ENCODE results near the gene NEMP2.

- TF ChIP-seq, protein P1, sequence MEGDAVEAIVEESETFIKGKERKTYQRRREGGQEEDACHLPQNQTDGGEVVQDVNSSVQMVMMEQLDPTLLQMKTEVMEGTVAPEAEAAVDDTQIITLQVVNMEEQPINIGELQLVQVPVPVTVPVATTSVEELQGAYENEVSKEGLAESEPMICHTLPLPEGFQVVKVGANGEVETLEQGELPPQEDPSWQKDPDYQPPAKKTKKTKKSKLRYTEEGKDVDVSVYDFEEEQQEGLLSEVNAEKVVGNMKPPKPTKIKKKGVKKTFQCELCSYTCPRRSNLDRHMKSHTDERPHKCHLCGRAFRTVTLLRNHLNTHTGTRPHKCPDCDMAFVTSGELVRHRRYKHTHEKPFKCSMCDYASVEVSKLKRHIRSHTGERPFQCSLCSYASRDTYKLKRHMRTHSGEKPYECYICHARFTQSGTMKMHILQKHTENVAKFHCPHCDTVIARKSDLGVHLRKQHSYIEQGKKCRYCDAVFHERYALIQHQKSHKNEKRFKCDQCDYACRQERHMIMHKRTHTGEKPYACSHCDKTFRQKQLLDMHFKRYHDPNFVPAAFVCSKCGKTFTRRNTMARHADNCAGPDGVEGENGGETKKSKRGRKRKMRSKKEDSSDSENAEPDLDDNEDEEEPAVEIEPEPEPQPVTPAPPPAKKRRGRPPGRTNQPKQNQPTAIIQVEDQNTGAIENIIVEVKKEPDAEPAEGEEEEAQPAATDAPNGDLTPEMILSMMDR (IDR thresholded peaks at IDR 0.05; ENCODE audit: poor library complexity, severe bottlenecking): no peak
- TF ChIP-seq TAF1 (IDR thresholded peaks at IDR 0.05; ENCODE audit: low read depth): no peak
- TF ChIP-seq MXI1 (conservative IDR thresholded peaks at IDR 0.05; ENCODE audit: poor library complexity, severe bottlenecking): no peak
- no peak for TF ChIP-seq EP300 (conservative IDR thresholded peaks at IDR 0.05; ENCODE audit: poor library complexity, severe bottlenecking)
- TF ChIP-seq SMC3 (conservative IDR thresholded peaks at IDR 0.05; ENCODE audit: poor library complexity): no peak
- no peak for TF ChIP-seq EZH2 (IDR thresholded peaks at IDR 0.05; ENCODE audit: borderline replicate concordance, insufficient read depth, low read length, poor library complexity, severe bottlenecking)
- no peak for TF ChIP-seq POLR2AphosphoS5 (IDR thresholded peaks at IDR 0.05)
- TF ChIP-seq RAD21 (conservative IDR thresholded peaks at IDR 0.05): no peak
- TF ChIP-seq, protein P2, sequence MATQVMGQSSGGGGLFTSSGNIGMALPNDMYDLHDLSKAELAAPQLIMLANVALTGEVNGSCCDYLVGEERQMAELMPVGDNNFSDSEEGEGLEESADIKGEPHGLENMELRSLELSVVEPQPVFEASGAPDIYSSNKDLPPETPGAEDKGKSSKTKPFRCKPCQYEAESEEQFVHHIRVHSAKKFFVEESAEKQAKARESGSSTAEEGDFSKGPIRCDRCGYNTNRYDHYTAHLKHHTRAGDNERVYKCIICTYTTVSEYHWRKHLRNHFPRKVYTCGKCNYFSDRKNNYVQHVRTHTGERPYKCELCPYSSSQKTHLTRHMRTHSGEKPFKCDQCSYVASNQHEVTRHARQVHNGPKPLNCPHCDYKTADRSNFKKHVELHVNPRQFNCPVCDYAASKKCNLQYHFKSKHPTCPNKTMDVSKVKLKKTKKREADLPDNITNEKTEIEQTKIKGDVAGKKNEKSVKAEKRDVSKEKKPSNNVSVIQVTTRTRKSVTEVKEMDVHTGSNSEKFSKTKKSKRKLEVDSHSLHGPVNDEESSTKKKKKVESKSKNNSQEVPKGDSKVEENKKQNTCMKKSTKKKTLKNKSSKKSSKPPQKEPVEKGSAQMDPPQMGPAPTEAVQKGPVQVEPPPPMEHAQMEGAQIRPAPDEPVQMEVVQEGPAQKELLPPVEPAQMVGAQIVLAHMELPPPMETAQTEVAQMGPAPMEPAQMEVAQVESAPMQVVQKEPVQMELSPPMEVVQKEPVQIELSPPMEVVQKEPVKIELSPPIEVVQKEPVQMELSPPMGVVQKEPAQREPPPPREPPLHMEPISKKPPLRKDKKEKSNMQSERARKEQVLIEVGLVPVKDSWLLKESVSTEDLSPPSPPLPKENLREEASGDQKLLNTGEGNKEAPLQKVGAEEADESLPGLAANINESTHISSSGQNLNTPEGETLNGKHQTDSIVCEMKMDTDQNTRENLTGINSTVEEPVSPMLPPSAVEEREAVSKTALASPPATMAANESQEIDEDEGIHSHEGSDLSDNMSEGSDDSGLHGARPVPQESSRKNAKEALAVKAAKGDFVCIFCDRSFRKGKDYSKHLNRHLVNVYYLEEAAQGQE (IDR thresholded peaks at IDR 0.05; ENCODE audit: borderline replicate concordance): no peak
Observed at GRCh38 chr2:190571686-190572085, 37.2 kb upstream of the NEMP2 start.
